Measurements from ENCODE around the gene NIPAL1. TPM values are rescaled to one million over a fixed set of nuclear protein-coding genes. Genes with fewer than 3 reads are reported as not detected.

The NIPAL1 gene
- total RNA-seq, 1 donor from 2014 or later, result 4.9 TPM

DNA sequence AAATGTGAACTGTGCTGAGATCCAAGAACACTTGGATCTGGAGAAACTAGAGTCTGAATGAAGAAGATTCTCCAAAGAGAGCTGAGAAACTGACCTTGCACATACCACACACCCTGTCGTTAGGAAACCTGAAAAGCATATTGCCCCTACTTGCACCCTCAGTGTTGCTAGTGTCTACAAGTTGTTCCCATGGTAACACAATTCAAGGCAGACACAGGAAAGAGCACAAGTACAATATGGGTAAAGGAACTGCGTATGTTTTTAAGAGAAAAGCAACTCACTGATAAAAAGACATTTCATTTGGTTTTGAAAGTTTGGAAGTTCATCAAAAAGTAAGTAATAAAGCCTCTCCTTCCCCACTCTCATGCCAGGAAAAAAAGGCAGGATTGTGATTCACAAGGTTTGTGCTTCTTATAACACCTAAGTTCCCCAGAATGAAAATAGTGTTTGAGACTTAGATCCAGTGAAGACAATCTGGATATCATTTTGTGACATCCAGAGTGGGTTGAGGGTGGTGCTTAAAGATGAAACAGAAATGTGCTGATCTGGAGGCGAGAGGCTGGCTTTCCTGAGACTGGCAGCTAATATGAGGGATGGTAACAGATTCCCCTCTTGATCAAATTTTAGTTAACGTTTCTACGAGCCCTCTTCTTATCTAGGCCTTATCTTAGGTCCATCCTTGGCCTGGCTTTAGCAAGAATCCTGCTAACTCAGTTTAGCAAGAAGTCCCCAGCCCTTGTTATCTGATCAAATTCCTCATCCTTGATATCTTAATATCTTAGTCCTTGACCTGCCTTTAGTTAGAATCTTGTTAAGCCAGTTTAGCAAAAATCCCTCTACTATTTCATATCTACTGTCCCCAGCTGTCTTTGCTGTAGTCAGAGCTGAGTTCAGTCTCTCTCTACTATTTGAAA, 42.3 kb downstream of the NIPAL1 start:
- no peak overlapping the region for H3K4me3 ChIP-seq (ENCODE audit: insufficient read depth, low read depth, low read length)
- no peaks in the 10 kb centered on the region for H3K79me2 ChIP-seq (ENCODE audit: insufficient read depth, low read length)
- H3K4me1 ChIP-seq (ENCODE audit: insufficient read depth, low read length), result no peaks in the 10 kb centered on the region
- H3K36me3 Mint-ChIP-seq (ENCODE audit: low read depth, unreplicated experiment), result no peaks in the 10 kb centered on the region
- H2AFZ ChIP-seq (ENCODE audit: low read depth, low read length), result no peak overlapping the region
- H3K9me3 ChIP-seq (ENCODE audit: insufficient read depth, low read depth, low read length), result no peaks in the 10 kb centered on the region
- DNase-seq (ENCODE audit: low read depth), result no peak
- FAIRE-seq, result no peak
- H3K4me2 ChIP-seq (ENCODE audit: low read length), result no peak overlapping the region
- H3K9me3 Mint-ChIP-seq (ENCODE audit: unreplicated experiment), result peaks cover 10% of the 10 kb centered on the region
- TF ChIP-seq EZH2 (IDR thresholded peaks at IDR 0.05; ENCODE audit: insufficient read depth, low read length), result no peak
- TF ChIP-seq, protein P1, sequence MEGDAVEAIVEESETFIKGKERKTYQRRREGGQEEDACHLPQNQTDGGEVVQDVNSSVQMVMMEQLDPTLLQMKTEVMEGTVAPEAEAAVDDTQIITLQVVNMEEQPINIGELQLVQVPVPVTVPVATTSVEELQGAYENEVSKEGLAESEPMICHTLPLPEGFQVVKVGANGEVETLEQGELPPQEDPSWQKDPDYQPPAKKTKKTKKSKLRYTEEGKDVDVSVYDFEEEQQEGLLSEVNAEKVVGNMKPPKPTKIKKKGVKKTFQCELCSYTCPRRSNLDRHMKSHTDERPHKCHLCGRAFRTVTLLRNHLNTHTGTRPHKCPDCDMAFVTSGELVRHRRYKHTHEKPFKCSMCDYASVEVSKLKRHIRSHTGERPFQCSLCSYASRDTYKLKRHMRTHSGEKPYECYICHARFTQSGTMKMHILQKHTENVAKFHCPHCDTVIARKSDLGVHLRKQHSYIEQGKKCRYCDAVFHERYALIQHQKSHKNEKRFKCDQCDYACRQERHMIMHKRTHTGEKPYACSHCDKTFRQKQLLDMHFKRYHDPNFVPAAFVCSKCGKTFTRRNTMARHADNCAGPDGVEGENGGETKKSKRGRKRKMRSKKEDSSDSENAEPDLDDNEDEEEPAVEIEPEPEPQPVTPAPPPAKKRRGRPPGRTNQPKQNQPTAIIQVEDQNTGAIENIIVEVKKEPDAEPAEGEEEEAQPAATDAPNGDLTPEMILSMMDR (IDR thresholded peaks at IDR 0.05; ENCODE audit: insufficient read depth, low read depth, low read length), result no peak
- H4K20me1 ChIP-seq (ENCODE audit: insufficient read depth, low read length), result no peaks in the 10 kb centered on the region
- H3K27me3 ChIP-seq (ENCODE audit: insufficient read depth, low read length), result no peaks in the 10 kb centered on the region
- no peaks in the 10 kb centered on the region for H3K36me3 ChIP-seq (ENCODE audit: insufficient read depth, low read length)
- H3K27ac ChIP-seq (ENCODE audit: low read depth, low read length), result no peak overlapping the region
- no peaks in the 10 kb centered on the region for H3K27me3 Mint-ChIP-seq (ENCODE audit: low read depth, unreplicated experiment)
- no peak overlapping the region for H3K4me3 Mint-ChIP-seq (ENCODE audit: unreplicated experiment)
- H3K4me1 Mint-ChIP-seq (ENCODE audit: low read depth, unreplicated experiment), result no peaks in the 10 kb centered on the region
- no peak overlapping the region for H3K27ac Mint-ChIP-seq (ENCODE audit: unreplicated experiment)
- H3K9ac ChIP-seq (ENCODE audit: low read length), result no peak overlapping the region

DNA sequence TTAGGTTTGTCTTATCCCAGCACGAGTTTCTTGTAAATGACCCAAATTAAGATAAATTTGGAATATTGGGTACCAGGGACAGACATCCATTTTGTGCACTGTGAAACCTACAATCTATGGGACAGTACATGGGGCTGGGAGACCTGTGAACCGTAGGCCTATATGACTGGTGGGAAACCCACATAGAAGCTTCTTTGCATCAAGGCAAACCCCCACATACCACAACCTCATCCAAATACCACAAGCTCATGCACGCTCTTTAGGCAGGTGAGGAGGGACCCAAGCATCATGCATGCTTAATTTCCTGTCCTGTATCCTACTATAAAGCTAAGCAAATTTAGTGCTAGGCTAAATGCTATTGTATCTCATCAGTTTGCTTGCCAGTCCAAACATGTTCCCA, 47.8 kb downstream of the NIPAL1 start:
- Mint-ChIP-seq H3K36me3 (ENCODE audit: low read depth, unreplicated experiment) (no peaks in the 10 kb centered on the region), H3K27me3 (ENCODE audit: low read depth, unreplicated experiment) (no peaks in the 10 kb centered on the region), H3K27ac (ENCODE audit: unreplicated experiment) (no peak overlapping the region), H3K9me3 (ENCODE audit: unreplicated experiment) (peaks cover 10% of the 10 kb centered on the region), H3K4me1 (ENCODE audit: low read depth, unreplicated experiment) (no peaks in the 10 kb centered on the region), H3K4me3 (ENCODE audit: unreplicated experiment) (no peak overlapping the region)
- H3K27me3 ChIP-seq (ENCODE audit: insufficient read depth, low read length), result no peaks in the 10 kb centered on the region
- H3K4me3 ChIP-seq (ENCODE audit: insufficient read depth, low read depth, low read length), result no peak overlapping the region
- H3K36me3 ChIP-seq (ENCODE audit: insufficient read depth, low read length), result no peaks in the 10 kb centered on the region
- no peak overlapping the region for H3K4me2 ChIP-seq (ENCODE audit: low read length)
- no peak for DNase-seq (ENCODE audit: low read depth)
- FAIRE-seq, result no peak
- H3K4me1 ChIP-seq (ENCODE audit: insufficient read depth, low read length), result no peaks in the 10 kb centered on the region
- no peaks in the 10 kb centered on the region for H3K9me3 ChIP-seq (ENCODE audit: insufficient read depth, low read depth, low read length)
- no peaks in the 10 kb centered on the region for H3K79me2 ChIP-seq (ENCODE audit: insufficient read depth, low read length)
- no peak for TF ChIP-seq EZH2 (IDR thresholded peaks at IDR 0.05; ENCODE audit: insufficient read depth, low read length)
- TF ChIP-seq, protein P1 (IDR thresholded peaks at IDR 0.05; ENCODE audit: insufficient read depth, low read depth, low read length), result no peak
- H4K20me1 ChIP-seq (ENCODE audit: insufficient read depth, low read length), result no peaks in the 10 kb centered on the region
- H3K27ac ChIP-seq (ENCODE audit: low read depth, low read length), result no peak overlapping the region
- no peak overlapping the region for H2AFZ ChIP-seq (ENCODE audit: low read depth, low read length)
- H3K9ac ChIP-seq (ENCODE audit: low read length), result no peak overlapping the region

DNA sequence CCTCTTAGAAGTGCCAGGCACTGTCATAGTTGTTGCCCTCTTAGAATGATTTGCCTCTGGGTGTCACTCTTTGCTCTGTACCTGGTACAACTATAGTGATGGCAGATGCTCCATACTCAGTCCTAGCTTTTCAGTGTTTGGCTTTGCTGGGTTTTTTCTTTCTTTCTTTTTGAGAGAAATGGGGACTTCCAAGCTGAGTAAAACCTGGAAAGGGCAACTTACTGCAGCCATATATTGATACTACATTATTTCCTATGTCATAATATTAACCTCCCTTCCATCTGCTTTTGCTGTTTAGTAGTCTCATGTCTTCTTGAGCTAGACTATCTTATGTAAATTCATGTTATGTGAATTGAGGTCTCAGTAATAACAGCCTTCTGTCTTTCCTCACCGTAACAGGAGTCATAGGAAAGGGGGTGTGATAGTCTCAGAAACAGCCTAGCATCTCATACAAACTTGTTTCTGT, 49.0 kb downstream of the NIPAL1 start:
- no peaks in the 10 kb centered on the region for H3K27me3 Mint-ChIP-seq (ENCODE audit: low read depth, unreplicated experiment)
- FAIRE-seq, result no peak

More for the DNA sequence above, 49.0 kb downstream of the NIPAL1 start:
- Histone ChIP-seq H3K36me3 (ENCODE audit: insufficient read depth, low read length) (no peaks in the 10 kb centered on the region), H4K20me1 (ENCODE audit: insufficient read depth, low read length) (no peaks in the 10 kb centered on the region), H3K4me2 (ENCODE audit: low read length) (no peak overlapping the region), H3K9me3 (ENCODE audit: insufficient read depth, low read depth, low read length) (no peaks in the 10 kb centered on the region), H3K27ac (ENCODE audit: low read depth, low read length) (no peak overlapping the region), H3K4me3 (ENCODE audit: insufficient read depth, low read depth, low read length) (no peak overlapping the region), H3K79me2 (ENCODE audit: insufficient read depth, low read length) (no peaks in the 10 kb centered on the region), H3K27me3 (ENCODE audit: insufficient read depth, low read length) (no peaks in the 10 kb centered on the region), H3K4me1 (ENCODE audit: insufficient read depth, low read length) (no peaks in the 10 kb centered on the region), H3K9ac (ENCODE audit: low read length) (no peak overlapping the region), H2AFZ (ENCODE audit: low read depth, low read length) (no peak overlapping the region)
- Mint-ChIP-seq H3K27ac (ENCODE audit: unreplicated experiment) (no peak overlapping the region), H3K4me1 (ENCODE audit: low read depth, unreplicated experiment) (no peaks in the 10 kb centered on the region), H3K9me3 (ENCODE audit: unreplicated experiment) (peaks cover 7% of the 10 kb centered on the region), H3K4me3 (ENCODE audit: unreplicated experiment) (no peak overlapping the region), H3K36me3 (ENCODE audit: low read depth, unreplicated experiment) (no peaks in the 10 kb centered on the region)
- DNase-seq (ENCODE audit: low read depth), result no peak
- TF ChIP-seq EZH2 (IDR thresholded peaks at IDR 0.05; ENCODE audit: insufficient read depth, low read length), result no peak
- TF ChIP-seq, protein P1 (IDR thresholded peaks at IDR 0.05; ENCODE audit: insufficient read depth, low read depth, low read length), result no peak

Data from astrocyte (in vitro differentiated cells and primary cell).